DOHH2 (cell line): ENCODE measurements around the gene GP1BB.

ENCODE experiments used
- H3F3A ChIP-seq: fragments of 200-600 bp; sonication (generic), shearing (Covaris generic); 2 replicates; pipeline ENCODE4 v1.6.0; 2016; ENCODE audit warnings: antibody characterized with exemption, mild to moderate bottlenecking; ENCODE audit not compliant: control insufficient read depth, insufficient read depth
- H3K27ac ChIP-seq: fragments of 200-600 bp; sonication (generic); 2 replicates; pipeline ENCODE4 v1.5.1; 2014; ENCODE audit warnings: low read depth, mild to moderate bottlenecking, low read length, moderate library complexity
- H3K27me3 ChIP-seq: fragments of 200-600 bp; sonication (generic); 2 replicates; pipeline ENCODE4 v1.6.1; 2014; ENCODE audit warnings: mild to moderate bottlenecking, low read length, mixed read lengths; ENCODE audit not compliant: control insufficient read depth
- H3K36me3 ChIP-seq: fragments of 200-600 bp; sonication (generic); 2 replicates; pipeline ENCODE4 v1.6.1; 2014; ENCODE audit warnings: mild to moderate bottlenecking, low read length, moderate library complexity, mixed read lengths; ENCODE audit not compliant: control insufficient read depth
- H3K4me1 ChIP-seq: fragments of 200-600 bp; sonication (generic); 2 replicates; pipeline ENCODE4 v1.6.1; 2014; ENCODE audit warnings: mild to moderate bottlenecking, low read length, mixed read lengths; ENCODE audit not compliant: control insufficient read depth
- H3K4me2 ChIP-seq: fragments of 200-600 bp; sonication (generic); 2 replicates; pipeline ENCODE4 v1.6.0; 2014; ENCODE audit warnings: mild to moderate bottlenecking, low read length, moderate library complexity
- H3K4me3 ChIP-seq: fragments of 200-600 bp; sonication (generic); 2 replicates; pipeline ENCODE4 v1.5.1; 2014; ENCODE audit warnings: mild to moderate bottlenecking, low read length, mixed read lengths
- H3K79me2 ChIP-seq: fragments of 200-600 bp; sonication (generic); 2 replicates; pipeline ENCODE4 v1.6.1; 2014; ENCODE audit warnings: mild to moderate bottlenecking, low read length, mixed read lengths; ENCODE audit not compliant: control insufficient read depth
- H3K9me2 ChIP-seq: fragments of 200-600 bp; sonication (generic); replicated peaks from 2 replicates; pipeline ENCODE4 v1.6.1; 2014; ENCODE audit warnings: mild to moderate bottlenecking, low read length, mixed read lengths; ENCODE audit not compliant: control insufficient read depth
- H3K9me3 ChIP-seq: fragments of 200-600 bp; sonication (generic); 2 replicates; pipeline ENCODE4 v1.6.1; 2014; ENCODE audit warnings: antibody characterized with exemption, low read length, mixed read lengths; ENCODE audit not compliant: control insufficient read depth, insufficient read depth
- H4K20me1 ChIP-seq: fragments of 200-600 bp; sonication (generic); 2 replicates; pipeline ENCODE4 v1.6.0; 2014; ENCODE audit warnings: low read depth, mild to moderate bottlenecking, antibody characterized with exemption, low read length, moderate library complexity; ENCODE audit not compliant: control insufficient read depth, insufficient read depth
- EZH2phosphoT487 ChIP-seq: fragments of 200-600 bp; sonication (generic); IDR thresholded peaks from 2 replicates; pipeline ENCODE4 v1.6.1; 2017; ENCODE audit warnings: borderline replicate concordance, mild to moderate bottlenecking, antibody characterized with exemption, low read length, moderate library complexity, mixed read lengths
- TF ChIP-seq, protein P1 (sequence below): fragments of 200-600 bp; sonication (generic); IDR thresholded peaks from one replicate; pipeline ENCODE4 v1.5.1; 2014; ENCODE audit warnings: antibody characterized with exemption, mild to moderate bottlenecking, low read depth, low read length; ENCODE audit not compliant: poor library complexity, severe bottlenecking

GP1BB gene

DNA sequence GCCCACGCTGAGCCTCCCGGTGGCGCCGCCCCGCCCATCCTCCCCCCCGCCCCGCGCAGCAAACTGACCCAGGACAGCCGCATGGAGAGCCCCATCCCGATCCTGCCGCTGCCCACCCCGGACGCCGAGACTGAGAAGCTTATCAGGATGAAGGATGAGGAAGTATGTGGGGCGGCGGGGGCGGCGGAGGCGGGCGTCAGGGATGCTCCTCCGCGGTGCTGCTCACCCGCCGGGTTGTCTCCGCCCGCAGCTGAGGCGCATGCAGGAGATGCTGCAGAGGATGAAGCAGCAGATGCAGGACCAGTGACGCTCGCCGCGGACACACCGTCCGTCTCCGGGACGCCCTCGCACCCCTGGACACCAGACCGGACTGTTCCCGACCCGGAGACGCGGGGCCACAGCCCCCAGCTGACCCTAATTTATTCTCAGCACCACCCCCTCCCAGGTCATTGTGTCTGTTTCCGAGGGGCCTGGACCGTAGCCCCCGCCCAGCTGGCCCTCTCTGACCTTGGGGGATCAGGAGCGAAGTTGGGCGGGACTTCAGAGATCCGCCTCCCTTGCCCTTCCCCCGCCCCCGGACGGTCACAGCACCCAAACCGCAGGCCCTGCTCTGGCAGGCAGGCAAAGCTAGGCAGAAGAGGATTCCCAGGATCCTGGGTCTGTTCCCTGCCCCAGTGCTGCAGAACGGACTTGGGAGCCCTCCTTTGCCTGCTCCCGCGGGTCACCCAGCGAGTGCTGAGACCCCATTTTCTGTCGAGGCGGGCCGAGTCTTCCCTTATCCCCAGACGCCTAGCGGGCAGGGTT, 959 bp upstream of the GP1BB start:
- Histone ChIP-seq H3K79me2 (no peaks in the 10 kb centered on the region), H3F3A (no peaks in the 10 kb centered on the region), H3K4me3 (no peak overlapping the region), H4K20me1 (no peaks in the 10 kb centered on the region), H3K27ac (no peak overlapping the region), H3K4me1 (peaks cover 8% of the 10 kb centered on the region), H3K36me3 (no peaks in the 10 kb centered on the region), H3K4me2 (no peak overlapping the region), H3K27me3 (peaks cover 18% of the 10 kb centered on the region), H3K9me2 (no peaks in the 10 kb centered on the region), H3K9me3 (no peaks in the 10 kb centered on the region)
- no peak for TF ChIP-seq EZH2phosphoT487
- TF ChIP-seq, protein P1, sequence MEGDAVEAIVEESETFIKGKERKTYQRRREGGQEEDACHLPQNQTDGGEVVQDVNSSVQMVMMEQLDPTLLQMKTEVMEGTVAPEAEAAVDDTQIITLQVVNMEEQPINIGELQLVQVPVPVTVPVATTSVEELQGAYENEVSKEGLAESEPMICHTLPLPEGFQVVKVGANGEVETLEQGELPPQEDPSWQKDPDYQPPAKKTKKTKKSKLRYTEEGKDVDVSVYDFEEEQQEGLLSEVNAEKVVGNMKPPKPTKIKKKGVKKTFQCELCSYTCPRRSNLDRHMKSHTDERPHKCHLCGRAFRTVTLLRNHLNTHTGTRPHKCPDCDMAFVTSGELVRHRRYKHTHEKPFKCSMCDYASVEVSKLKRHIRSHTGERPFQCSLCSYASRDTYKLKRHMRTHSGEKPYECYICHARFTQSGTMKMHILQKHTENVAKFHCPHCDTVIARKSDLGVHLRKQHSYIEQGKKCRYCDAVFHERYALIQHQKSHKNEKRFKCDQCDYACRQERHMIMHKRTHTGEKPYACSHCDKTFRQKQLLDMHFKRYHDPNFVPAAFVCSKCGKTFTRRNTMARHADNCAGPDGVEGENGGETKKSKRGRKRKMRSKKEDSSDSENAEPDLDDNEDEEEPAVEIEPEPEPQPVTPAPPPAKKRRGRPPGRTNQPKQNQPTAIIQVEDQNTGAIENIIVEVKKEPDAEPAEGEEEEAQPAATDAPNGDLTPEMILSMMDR: no peak

DNA sequence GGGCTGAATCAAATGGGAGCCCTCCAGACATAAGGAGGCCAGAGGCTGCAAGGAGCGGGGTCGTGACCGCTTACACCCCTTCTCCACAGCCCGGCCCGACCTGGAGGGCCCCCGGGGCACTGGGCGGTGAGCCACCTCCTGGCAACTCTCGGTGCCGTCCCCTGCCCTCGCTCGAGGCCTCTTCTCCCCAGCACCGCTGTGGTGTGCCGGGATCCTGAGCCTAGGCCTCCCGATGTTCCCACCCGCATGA, 432 bp upstream of the GP1BB start:
- Histone ChIP-seq H3K4me2 (no peak overlapping the region), H3K9me3 (no peaks in the 10 kb centered on the region), H3K27me3 (peaks cover 18% of the 10 kb centered on the region)

DNA sequence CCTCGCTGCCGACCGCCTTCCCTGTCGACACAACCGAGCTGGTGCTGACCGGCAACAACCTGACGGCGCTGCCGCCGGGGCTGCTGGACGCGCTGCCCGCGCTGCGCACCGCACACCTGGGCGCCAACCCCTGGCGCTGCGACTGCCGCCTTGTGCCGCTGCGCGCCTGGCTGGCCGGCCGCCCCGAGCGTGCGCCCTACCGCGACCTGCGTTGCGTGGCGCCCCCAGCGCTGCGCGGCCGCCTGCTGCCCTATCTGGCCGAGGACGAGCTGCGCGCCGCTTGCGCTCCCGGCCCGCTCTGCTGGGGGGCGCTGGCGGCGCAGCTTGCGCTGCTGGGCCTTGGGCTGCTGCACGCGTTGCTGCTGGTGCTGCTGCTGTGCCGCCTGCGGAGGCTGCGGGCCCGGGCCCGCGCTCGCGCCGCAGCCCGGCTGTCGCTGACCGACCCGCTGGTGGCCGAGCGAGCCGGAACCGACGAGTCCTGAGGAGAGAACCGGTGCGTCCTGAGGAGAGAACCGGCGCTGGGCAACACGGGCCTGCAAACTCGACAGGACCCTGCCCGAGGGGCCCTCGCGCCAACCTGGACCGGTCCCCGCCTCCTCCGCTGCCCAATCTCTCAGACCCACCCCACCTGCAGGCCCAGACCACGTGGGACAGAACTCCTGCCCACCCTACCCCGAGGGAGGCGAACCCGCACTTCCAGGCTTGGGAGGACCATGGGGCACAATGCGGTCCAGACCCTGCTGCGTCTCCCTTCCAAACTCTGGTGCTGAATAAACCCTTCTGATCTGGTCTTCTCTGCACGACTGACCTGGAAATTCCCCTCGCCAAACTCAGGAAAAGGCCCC, 866 bp downstream of the GP1BB start:
- Histone ChIP-seq H3K4me2 (no peak overlapping the region; the same call in 1 of the 2 replicates), H3F3A (no peaks in the 10 kb centered on the region), H3K79me2 (no peaks in the 10 kb centered on the region), H3K36me3 (no peaks in the 10 kb centered on the region), H3K27me3 (peaks cover 8% of the 10 kb centered on the region), H3K4me3 (no peak overlapping the region), H4K20me1 (no peaks in the 10 kb centered on the region), H3K9me2 (no peaks in the 10 kb centered on the region), H3K9me3 (no peaks in the 10 kb centered on the region), H3K4me1 (no peaks in the 10 kb centered on the region; the same call in 1 of the 2 replicates), H3K27ac (no peak overlapping the region)
- TF ChIP-seq EZH2phosphoT487: no peak
- TF ChIP-seq, protein P1: no peak

More for the DNA sequence above, 432 bp upstream of the GP1BB start:
- H4K20me1 ChIP-seq: no peaks in the 10 kb centered on the region
- peaks cover 8% of the 10 kb centered on the region for H3K4me1 ChIP-seq
- no peak for TF ChIP-seq EZH2phosphoT487
- TF ChIP-seq, protein P1: no peak
- H3K36me3 ChIP-seq: no peaks in the 10 kb centered on the region
- no peak overlapping the region for H3K27ac ChIP-seq
- H3K79me2 ChIP-seq: no peaks in the 10 kb centered on the region
- H3K9me2 ChIP-seq: no peaks in the 10 kb centered on the region
- no peaks in the 10 kb centered on the region for H3F3A ChIP-seq
- H3K4me3 ChIP-seq: no peak overlapping the region
